Measurements from ENCODE around the gene SLC35E2B. TPM values are rescaled to one million over a fixed set of nuclear protein-coding genes. Genes with fewer than 3 reads are reported as not detected.
A peak's percentile ranks its signal among the peaks of the same experiment; 100 is the strongest.

SLC35E2B gene
- total and polyA plus RNA-seq, 7 donors: 9.5 to 78.1 (median 27.2) TPM

DNA sequence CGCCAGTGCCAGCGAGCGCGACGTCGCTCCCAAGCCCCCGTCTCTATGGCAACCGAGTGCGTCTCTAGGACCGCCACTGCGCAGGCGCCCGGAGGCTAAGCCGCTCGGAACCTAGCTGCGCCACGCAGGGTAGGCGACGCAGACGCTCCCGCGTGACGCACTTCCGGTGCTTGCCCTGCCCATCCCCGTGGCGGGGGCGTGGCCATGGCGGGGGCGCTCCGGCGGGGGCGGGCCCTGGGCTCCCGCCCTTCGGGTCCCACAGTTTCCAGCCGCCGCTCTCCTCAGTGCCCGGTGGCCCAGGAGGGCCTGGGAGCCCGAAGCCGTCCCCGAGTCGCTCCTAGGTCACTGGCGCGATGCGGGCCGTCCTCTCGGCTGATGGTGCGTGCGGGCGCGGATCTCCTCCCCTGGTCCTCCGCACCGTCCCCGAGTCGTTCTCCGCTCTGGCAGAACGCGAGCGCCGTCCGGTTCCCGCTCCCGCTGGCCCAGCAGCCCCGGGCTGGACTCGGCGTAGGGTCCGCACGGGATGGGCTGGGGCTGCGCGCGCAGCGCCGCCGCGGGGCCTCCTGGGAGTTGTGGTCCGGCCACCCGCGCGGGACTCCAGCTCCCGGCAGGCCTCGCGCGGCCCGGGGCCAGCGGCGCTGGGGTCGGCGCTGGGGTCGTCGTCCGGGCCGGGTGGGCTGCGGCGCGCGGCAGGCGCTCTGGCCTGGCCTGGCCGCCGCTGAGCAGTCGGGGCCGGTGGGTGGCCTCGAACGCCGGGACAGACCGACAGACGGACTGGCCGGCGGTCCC is 77.1 kb downstream of the SLC35E2B start, which contains the start of gene MIB2:
Gene MIB2 (plus strand): TSS at position 245 of the 789 bp plus-strand sequence. CDS start 7,953 bp downstream, outside the sequence.
- peaks cover 0 to 18% (median 3%) of the 10 kb centered on the region in 4 donors for H3K36me3 ChIP-seq
- H3K9me3 ChIP-seq: no peaks in the 10 kb centered on the region
- peak within 1 kb of the TSS; percentile 72 to 99 (median 98) for H3K4me3 ChIP-seq
- intact Hi-C loops (cut with DNase I): loop anchor here (2.0 kb wide), 1 partner anchor 41 kb away; the partner anchor contains the start of gene SSU72
- peak; percentile 69 to 91 (median 84) for TF ChIP-seq POLR2AphosphoS5 (IDR thresholded peaks at IDR 0.05)
- TF ChIP-seq, protein P1, sequence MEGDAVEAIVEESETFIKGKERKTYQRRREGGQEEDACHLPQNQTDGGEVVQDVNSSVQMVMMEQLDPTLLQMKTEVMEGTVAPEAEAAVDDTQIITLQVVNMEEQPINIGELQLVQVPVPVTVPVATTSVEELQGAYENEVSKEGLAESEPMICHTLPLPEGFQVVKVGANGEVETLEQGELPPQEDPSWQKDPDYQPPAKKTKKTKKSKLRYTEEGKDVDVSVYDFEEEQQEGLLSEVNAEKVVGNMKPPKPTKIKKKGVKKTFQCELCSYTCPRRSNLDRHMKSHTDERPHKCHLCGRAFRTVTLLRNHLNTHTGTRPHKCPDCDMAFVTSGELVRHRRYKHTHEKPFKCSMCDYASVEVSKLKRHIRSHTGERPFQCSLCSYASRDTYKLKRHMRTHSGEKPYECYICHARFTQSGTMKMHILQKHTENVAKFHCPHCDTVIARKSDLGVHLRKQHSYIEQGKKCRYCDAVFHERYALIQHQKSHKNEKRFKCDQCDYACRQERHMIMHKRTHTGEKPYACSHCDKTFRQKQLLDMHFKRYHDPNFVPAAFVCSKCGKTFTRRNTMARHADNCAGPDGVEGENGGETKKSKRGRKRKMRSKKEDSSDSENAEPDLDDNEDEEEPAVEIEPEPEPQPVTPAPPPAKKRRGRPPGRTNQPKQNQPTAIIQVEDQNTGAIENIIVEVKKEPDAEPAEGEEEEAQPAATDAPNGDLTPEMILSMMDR (IDR thresholded peaks at IDR 0.05): no peak
- peak in 1 of 4 donors; percentile 66 for TF ChIP-seq EP300 (IDR thresholded peaks at IDR 0.05)
- TF ChIP-seq POLR2A (IDR thresholded peaks at IDR 0.05): peak; percentile 53 to 72
- DNase-seq: peak; percentile 98
- 0 to 1% methylated on average over 107 of the region's 107 CpGs for WGBS, 2 donors
- H3K27me3 ChIP-seq: no peaks in the 10 kb centered on the region
- H3K4me1 ChIP-seq: peaks cover 0 to 37% (median 32%) of the 10 kb centered on the region in 4 donors
- peak within 1 kb of the TSS; percentile 100 for H3K27ac ChIP-seq

DNA sequence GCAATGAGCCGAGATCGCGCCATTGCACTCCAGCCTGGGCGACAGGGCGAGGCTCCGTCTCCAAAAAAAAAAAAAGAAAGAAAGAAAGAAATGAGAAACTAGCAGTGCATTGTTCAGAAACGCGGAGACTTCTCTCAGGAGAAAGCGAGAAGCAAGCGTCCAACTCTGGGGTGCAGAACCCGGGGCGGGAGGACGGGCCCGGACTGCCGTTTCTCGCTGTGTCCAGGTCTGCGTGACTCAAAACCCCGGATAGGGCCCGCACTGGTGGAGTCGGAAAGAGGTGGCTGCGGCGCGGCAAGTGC is 77.7 kb downstream of the SLC35E2B start:
- intact Hi-C loops (cut with DNase I): loop anchor here (2.0 kb wide), 1 partner anchor 40 kb away; the partner anchor contains the start of gene SSU72
- DNase-seq: no peak
- no peak for TF ChIP-seq POLR2A (IDR thresholded peaks at IDR 0.05)
- TF ChIP-seq, protein P1 (IDR thresholded peaks at IDR 0.05): no peak
- no peak for TF ChIP-seq EP300 (IDR thresholded peaks at IDR 0.05)
- Histone ChIP-seq H3K27me3 (no peaks in the 10 kb centered on the region), H3K36me3 (peaks cover 0 to 18% (median 3%) of the 10 kb centered on the region in 4 donors), H3K4me1 (peaks cover 0 to 37% (median 32%) of the 10 kb centered on the region in 4 donors), H3K4me3 (peak overlapping the region; percentile 72 to 99 (median 98)), H3K27ac (peak overlapping the region; percentile 100), H3K9me3 (no peaks in the 10 kb centered on the region)
- WGBS, 2 donors: 0% methylated on average over 23 of the region's 23 CpGs

DNA sequence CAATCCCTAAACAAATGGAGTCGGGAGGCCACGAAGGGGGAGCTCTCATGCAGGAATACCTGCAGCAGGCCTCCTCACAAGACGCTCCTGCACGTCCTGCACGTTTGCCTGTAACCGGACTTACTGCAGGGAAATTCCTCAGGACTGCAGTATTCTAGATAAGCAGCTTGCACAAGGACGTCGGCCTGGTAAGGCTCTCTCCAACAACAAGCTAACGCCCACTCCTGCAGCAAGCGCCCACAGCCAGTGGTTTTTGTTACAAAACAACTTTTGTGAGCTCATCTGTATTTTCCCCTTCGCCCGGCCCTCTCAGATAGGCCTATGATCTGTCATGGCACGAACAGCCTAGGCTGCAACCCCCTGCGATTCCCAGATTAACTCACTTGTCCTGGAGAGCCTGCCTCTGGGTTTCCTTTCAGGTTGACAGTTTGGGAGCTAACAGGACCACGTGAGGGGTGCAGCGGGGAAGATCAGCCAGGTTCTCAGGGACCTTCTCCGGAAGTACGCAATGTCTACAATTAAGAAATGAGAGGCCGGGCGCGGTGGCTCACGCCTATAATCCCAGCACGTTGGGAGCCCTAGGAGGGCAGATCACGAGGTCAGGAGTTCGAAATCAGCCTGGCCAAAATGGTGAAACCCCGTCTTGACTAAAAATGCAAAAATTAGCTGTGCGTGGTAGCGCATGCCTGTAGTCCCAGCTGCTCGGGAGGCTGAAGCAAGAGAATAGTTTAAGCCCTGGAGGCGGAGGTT is 78.2 kb downstream of the SLC35E2B start:
- peak overlapping the region; percentile 100 for H3K27ac ChIP-seq
- peak overlapping the region; percentile 72 to 99 (median 98) for H3K4me3 ChIP-seq
- H3K27me3 ChIP-seq: no peaks in the 10 kb centered on the region
- peaks cover 0 to 18% (median 3%) of the 10 kb centered on the region in 4 donors for H3K36me3 ChIP-seq
- peaks cover 0 to 37% (median 32%) of the 10 kb centered on the region in 4 donors for H3K4me1 ChIP-seq
- intact Hi-C loops (cut with DNase I): loop anchor here (2.0 kb wide), 1 partner anchor 40 kb away; the partner anchor contains the start of gene SSU72
- no peak for DNase-seq
- TF ChIP-seq EP300 (IDR thresholded peaks at IDR 0.05) (no peak), POLR2AphosphoS5 (IDR thresholded peaks at IDR 0.05) (no peak), POLR2A (IDR thresholded peaks at IDR 0.05) (no peak)
- TF ChIP-seq, protein P1 (IDR thresholded peaks at IDR 0.05): no peak
- H3K9me3 ChIP-seq: no peaks in the 10 kb centered on the region
- 4 to 21% methylated on average over 30 of the region's 30 CpGs for WGBS, 2 donors

GRCh38 chr1:1613509-1614082 is 79.0 kb downstream of the SLC35E2B start:
- H3K36me3 ChIP-seq: peaks cover 0 to 16% (median 3%) of the 10 kb centered on the region in 4 donors
- WGBS, 2 donors: 35 to 67% methylated on average over 11 of the region's 11 CpGs
- no peak for DNase-seq
- no peaks in the 10 kb centered on the region for H3K27me3 ChIP-seq
- intact Hi-C loops (cut with DNase I): loop anchor here (2.0 kb wide), 1 partner anchor 39 kb away; the partner anchor contains the start of gene SSU72
- peaks cover 0 to 37% (median 32%) of the 10 kb centered on the region in 4 donors for H3K4me1 ChIP-seq
- H3K4me3 ChIP-seq: peak overlapping the region in 1 of 4 donors; percentile 99
- H3K27ac ChIP-seq: no peak overlapping the region
- H3K9me3 ChIP-seq: no peaks in the 10 kb centered on the region
- TF ChIP-seq POLR2AphosphoS5 (IDR thresholded peaks at IDR 0.05): no peak
- TF ChIP-seq EP300 (IDR thresholded peaks at IDR 0.05): no peak
- TF ChIP-seq POLR2A (IDR thresholded peaks at IDR 0.05): no peak
- TF ChIP-seq, protein P1 (IDR thresholded peaks at IDR 0.05): no peak

Measured in sigmoid colon (tissue), 7 donors.